ENCODE measurements around the gene PDLIM1. TPM values are rescaled to one million over a fixed set of nuclear protein-coding genes. Genes with fewer than 3 reads are reported as not detected.

PDLIM1 gene
- total and polyA plus RNA-seq, 10 donors: 101 to 225 (median 168) TPM

- no peak for TF ChIP-seq POLR2AphosphoS5 (IDR thresholded peaks at IDR 0.05)
- TF ChIP-seq CTCF (IDR thresholded peaks at IDR 0.05 in 8 of 11, conservative IDR thresholded peaks at IDR 0.05 in 3 of 11): no peak
- no peak for TF ChIP-seq POLR2A (IDR thresholded peaks at IDR 0.05)
- Histone ChIP-seq H3K27ac (peak overlapping the region in 2 of 8 donors; percentile 38 to 55), H3K9me3 (no peaks in the 10 kb centered on the region), H3K4me1 (peaks cover 41 to 95% (median 73%) of the 10 kb centered on the region in 6 donors), H3K4me3 (no peak overlapping the region), H3K27me3 (replicated peaks in 1 of 7) (peaks cover 0 to 3% (median 0%) of the 10 kb centered on the region in 7 donors), H3K36me3 (no peaks in the 10 kb centered on the region)
- intact Hi-C loops (cut with DNase I; ENCODE audit: low total_unique reads): loop anchor here (5.0 kb wide), 1 partner anchor 38 kb away; no protein-coding TSS in a partner anchor
- no peak for DNase-seq
- WGBS, 5 donors: 72 to 80% (median 74%) methylated on average over 3 of the region's 3 CpGs
Measured at GRCh38 chr10:95284807-95285206, 6.0 kb downstream of the PDLIM1 start.

GRCh38 chr10:95282107-95282506, 8.7 kb downstream of the PDLIM1 start:
- Histone ChIP-seq H3K27me3 (replicated peaks in 1 of 7) (no peaks in the 10 kb centered on the region), H3K4me3 (no peak overlapping the region), H3K36me3 (no peaks in the 10 kb centered on the region), H3K9me3 (no peaks in the 10 kb centered on the region), H3K27ac (peak overlapping the region in 1 of 8 donors; percentile 1), H3K4me1 (peaks cover 26 to 95% (median 73%) of the 10 kb centered on the region in 6 donors)
- 78 to 96% (median 92%) methylated on average over 3 of the region's 3 CpGs for WGBS, 5 donors
- intact Hi-C loops (cut with DNase I; ENCODE audit: low total_unique reads): no loop called here
- TF ChIP-seq POLR2AphosphoS5 (IDR thresholded peaks at IDR 0.05) (no peak), POLR2A (IDR thresholded peaks at IDR 0.05) (no peak), CTCF (IDR thresholded peaks at IDR 0.05 in 8 of 11, conservative IDR thresholded peaks at IDR 0.05 in 3 of 11) (no peak)
- DNase-seq: no peak

- Histone ChIP-seq H3K4me3 (no peak overlapping the region), H3K4me1 (peaks cover 22 to 95% (median 71%) of the 10 kb centered on the region in 6 donors), H3K36me3 (no peaks in the 10 kb centered on the region), H3K27me3 (replicated peaks in 1 of 7) (no peaks in the 10 kb centered on the region), H3K27ac (peak overlapping the region in 1 of 8 donors; percentile 85), H3K9me3 (no peaks in the 10 kb centered on the region)
- DNase-seq: no peak
- intact Hi-C loops (cut with DNase I; ENCODE audit: low total_unique reads): no loop called here
- TF ChIP-seq POLR2A (IDR thresholded peaks at IDR 0.05): no peak
- WGBS, 5 donors: 78 to 98% (median 89%) methylated on average over 2 of the region's 2 CpGs
Measured at GRCh38 chr10:95281206-95281605, 9.6 kb downstream of the PDLIM1 start.

- DNase-seq: no peak
- Histone ChIP-seq H3K36me3 (no peaks in the 10 kb centered on the region), H3K27ac (peak overlapping the region in 3 of 8 donors; percentile 13 to 85 (median 26)), H3K9me3 (no peaks in the 10 kb centered on the region), H3K4me3 (no peak overlapping the region), H3K27me3 (replicated peaks in 1 of 7) (no peaks in the 10 kb centered on the region), H3K4me1 (peaks cover 20 to 95% (median 72%) of the 10 kb centered on the region in 6 donors)
- WGBS, 5 donors: 51 to 70% (median 59%) methylated on average over 2 of the region's 2 CpGs
- TF ChIP-seq POLR2AphosphoS5 (IDR thresholded peaks at IDR 0.05) (no peak), CTCF (IDR thresholded peaks at IDR 0.05 in 8 of 11, conservative IDR thresholded peaks at IDR 0.05 in 3 of 11) (no peak), POLR2A (IDR thresholded peaks at IDR 0.05) (no peak)
- intact Hi-C loops (cut with DNase I; ENCODE audit: low total_unique reads): no loop called here
Measured at GRCh38 chr10:95280637-95281036, 10.2 kb downstream of the PDLIM1 start.
